Skeletal muscle tissue (tissue), 4 donors: ENCODE data around the gene GLT1D1. TPM values are rescaled to one million over a fixed set of nuclear protein-coding genes. Genes with fewer than 3 reads are reported as not detected.

ENCODE experiments used
- H3K27ac ChIP-seq: one replicate; pipeline ENCODE4 v1.7.0; 2013; ENCODE audit warnings: mild to moderate bottlenecking, low read depth, low read length, inconsistent platforms
- H3K27me3 ChIP-seq, 3 donors: one replicate each; pipeline ENCODE4 v1.7.0; 2013; ENCODE audit warnings: low read length in 3 of 3; ENCODE audit not compliant: control insufficient read depth in 3 of 3, insufficient read depth in 3 of 3
- H3K36me3 ChIP-seq, 3 donors: one replicate each; pipeline ENCODE4 v1.7.0; 2013; ENCODE audit warnings: low read length in 3 of 3; ENCODE audit not compliant: control insufficient read depth in 3 of 3, insufficient read depth in 3 of 3
- H3K4me1 ChIP-seq, 3 donors: one replicate each; pipeline ENCODE4 v1.7.0; 2013; ENCODE audit warnings: low read length in 3 of 3, mild to moderate bottlenecking in 3 of 3; ENCODE audit not compliant: control insufficient read depth in 3 of 3, insufficient read depth in 3 of 3
- H3K4me3 ChIP-seq, 3 donors: one replicate each; pipeline ENCODE4 v1.7.0; 2013; ENCODE audit warnings: low read length in 3 of 3
- H3K9ac ChIP-seq, 3 donors: one replicate each; pipeline ENCODE4 v1.7.0; 2013; ENCODE audit warnings: low read length in 3 of 3, mild to moderate bottlenecking in 3 of 3, moderate library complexity in 2 of 3, low read depth in 1 of 3
- H3K9me3 ChIP-seq, 3 donors: one replicate each; pipeline ENCODE4 v1.7.0; 2013; ENCODE audit warnings: low read length in 3 of 3; ENCODE audit not compliant: control insufficient read depth in 3 of 3
- total RNA-seq: library from RNA; depleted of rRNA; stranded (reverse); fragments of >200 nt; gene quantifications from one replicate; pipeline ENCODE4 v1.2.3, GENCODE V29; 2014
- donor health status: Osteomylitis.

The GLT1D1 gene
- total RNA-seq, 1 donor from 2014 or later = 0.52 TPM

GRCh38 chr12:129005829-129006228 lies 152.6 kb downstream of the GLT1D1 start:
- Histone ChIP-seq H3K9ac (no peak overlapping the region), H3K4me1 (no peaks in the 10 kb centered on the region), H3K4me3 (no peak overlapping the region), H3K36me3 (no peaks in the 10 kb centered on the region), H3K27me3 (peaks cover 2 to 3% (median 3%) of the 10 kb centered on the region in 3 donors), H3K27ac (no peak overlapping the region), H3K9me3 (no peaks in the 10 kb centered on the region)

GRCh38 chr12:129009833-129010622 lies 156.8 kb downstream of the GLT1D1 start:
- H3K9me3 ChIP-seq = no peaks in the 10 kb centered on the region

GRCh38 chr12:129016159-129016558 lies 162.9 kb downstream of the GLT1D1 start:
- Histone ChIP-seq H3K9ac (no peak overlapping the region), H3K36me3 (no peaks in the 10 kb centered on the region), H3K27me3 (no peaks in the 10 kb centered on the region), H3K9me3 (peaks cover 2 to 8% (median 5%) of the 10 kb centered on the region in 3 donors), H3K27ac (no peak overlapping the region), H3K4me3 (no peak overlapping the region), H3K4me1 (no peaks in the 10 kb centered on the region)

More at GRCh38 chr12:129009833-129010622, 156.8 kb downstream of the GLT1D1 start:
- no peak overlapping the region for H3K27ac ChIP-seq
- peaks cover 0 to 3% (median 0%) of the 10 kb centered on the region in 3 donors for H3K27me3 ChIP-seq
- H3K36me3 ChIP-seq = no peaks in the 10 kb centered on the region
- H3K4me3 ChIP-seq = no peak overlapping the region
- H3K4me1 ChIP-seq = no peaks in the 10 kb centered on the region
- no peak overlapping the region for H3K9ac ChIP-seq

- no peak overlapping the region for H3K9ac ChIP-seq
- no peaks in the 10 kb centered on the region for H3K4me1 ChIP-seq
- peaks cover 0 to 5% (median 0%) of the 10 kb centered on the region in 3 donors for H3K27me3 ChIP-seq
- H3K4me3 ChIP-seq = no peak overlapping the region
- no peak overlapping the region for H3K27ac ChIP-seq
- H3K9me3 ChIP-seq = peaks cover 0 to 5% (median 3%) of the 10 kb centered on the region in 3 donors
- H3K36me3 ChIP-seq = no peaks in the 10 kb centered on the region
These were observed 171.8 kb downstream of the GLT1D1 start for GRCh38 chr12:129025055-129025454.

- no peak overlapping the region for H3K27ac ChIP-seq
- H3K4me3 ChIP-seq = no peak overlapping the region
- no peaks in the 10 kb centered on the region for H3K36me3 ChIP-seq
- H3K9me3 ChIP-seq = no peaks in the 10 kb centered on the region
- no peak overlapping the region for H3K9ac ChIP-seq
- peaks cover 0 to 11% (median 0%) of the 10 kb centered on the region in 3 donors for H3K27me3 ChIP-seq
- H3K4me1 ChIP-seq = no peaks in the 10 kb centered on the region
These were observed 175.6 kb downstream of the GLT1D1 start for GRCh38 chr12:129028844-129029243.

Other genes starting within 250 kb of the GLT1D1 start
- 35.0 TPM for gene SLC15A4, start 29.5 kb upstream of the GLT1D1 start, total RNA-seq